Measurements from ENCODE around the gene TTC7B.

DNA sequence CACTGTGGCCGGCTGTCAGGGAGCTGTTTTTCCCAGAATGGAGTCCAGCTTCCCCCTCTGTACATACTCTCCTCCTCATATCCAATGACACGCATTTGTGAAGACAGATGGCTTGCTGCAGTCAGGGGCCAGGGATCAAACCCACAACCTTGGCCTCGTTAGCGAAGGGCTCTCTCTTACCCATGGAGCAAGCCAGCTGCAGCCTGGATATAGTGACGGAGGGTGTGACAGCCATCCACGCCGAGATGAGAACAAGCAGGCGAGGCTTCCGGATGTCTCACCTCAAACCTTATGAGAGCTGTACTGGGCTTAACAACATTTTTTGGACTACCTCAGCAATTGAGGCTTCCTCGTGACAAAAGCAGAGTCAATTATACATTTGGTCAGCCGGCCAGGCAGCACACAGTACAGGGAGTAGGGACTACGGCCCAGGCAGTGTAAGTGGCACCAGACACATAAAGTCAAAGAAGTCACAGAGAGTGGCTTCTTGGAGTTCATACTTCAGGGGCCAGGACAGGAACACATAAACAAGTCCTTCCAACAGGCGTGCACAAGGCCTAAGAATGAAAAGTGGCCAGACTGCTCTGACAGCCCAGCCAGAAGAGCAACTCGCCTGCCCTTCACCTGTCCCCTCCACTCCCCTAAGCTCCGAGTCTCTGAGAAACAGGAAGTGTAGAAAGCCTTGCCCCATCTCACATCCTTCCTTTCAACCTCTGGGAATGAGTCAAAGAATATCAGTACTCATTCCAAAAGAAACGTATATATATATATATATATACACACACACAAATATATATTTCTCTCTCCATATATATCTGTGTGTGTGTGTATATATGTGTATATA lies 115.1 kb downstream of the TTC7B start:
- no peak for TF ChIP-seq EZH2 (IDR thresholded peaks at IDR 0.05; ENCODE audit: low read length, missing control alignments)
- TF ChIP-seq, protein P1, sequence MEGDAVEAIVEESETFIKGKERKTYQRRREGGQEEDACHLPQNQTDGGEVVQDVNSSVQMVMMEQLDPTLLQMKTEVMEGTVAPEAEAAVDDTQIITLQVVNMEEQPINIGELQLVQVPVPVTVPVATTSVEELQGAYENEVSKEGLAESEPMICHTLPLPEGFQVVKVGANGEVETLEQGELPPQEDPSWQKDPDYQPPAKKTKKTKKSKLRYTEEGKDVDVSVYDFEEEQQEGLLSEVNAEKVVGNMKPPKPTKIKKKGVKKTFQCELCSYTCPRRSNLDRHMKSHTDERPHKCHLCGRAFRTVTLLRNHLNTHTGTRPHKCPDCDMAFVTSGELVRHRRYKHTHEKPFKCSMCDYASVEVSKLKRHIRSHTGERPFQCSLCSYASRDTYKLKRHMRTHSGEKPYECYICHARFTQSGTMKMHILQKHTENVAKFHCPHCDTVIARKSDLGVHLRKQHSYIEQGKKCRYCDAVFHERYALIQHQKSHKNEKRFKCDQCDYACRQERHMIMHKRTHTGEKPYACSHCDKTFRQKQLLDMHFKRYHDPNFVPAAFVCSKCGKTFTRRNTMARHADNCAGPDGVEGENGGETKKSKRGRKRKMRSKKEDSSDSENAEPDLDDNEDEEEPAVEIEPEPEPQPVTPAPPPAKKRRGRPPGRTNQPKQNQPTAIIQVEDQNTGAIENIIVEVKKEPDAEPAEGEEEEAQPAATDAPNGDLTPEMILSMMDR (conservative IDR thresholded peaks at IDR 0.05 in 1 of 2, IDR thresholded peaks at IDR 0.05 in 1 of 2; ENCODE audit: low read depth in 1 of 2, low read length in 2 of 2), result no peak

All from fibroblast of lung (primary cell).